Activated gamma-delta T cell (primary cell): ENCODE data around the gene MAMDC4.
"Not testable (repeated sequence)": the region's sequence is repeated elsewhere in the genome, so short reads cannot be mapped to it uniquely, and the experiment has no call there.

ENCODE experiments used
- DNase-seq: peaks from one replicate; lab custom pipeline; 2025; lab: John Stamatoyannopoulos, UW
- total RNA-seq, 2 donors: gene quantifications; one replicate each; lab custom pipeline; 2026; lab: John Stamatoyannopoulos, UW

MAMDC4 gene
- total RNA-seq = 11.6 to 13.0 reads per million in 2 donors

DNA sequence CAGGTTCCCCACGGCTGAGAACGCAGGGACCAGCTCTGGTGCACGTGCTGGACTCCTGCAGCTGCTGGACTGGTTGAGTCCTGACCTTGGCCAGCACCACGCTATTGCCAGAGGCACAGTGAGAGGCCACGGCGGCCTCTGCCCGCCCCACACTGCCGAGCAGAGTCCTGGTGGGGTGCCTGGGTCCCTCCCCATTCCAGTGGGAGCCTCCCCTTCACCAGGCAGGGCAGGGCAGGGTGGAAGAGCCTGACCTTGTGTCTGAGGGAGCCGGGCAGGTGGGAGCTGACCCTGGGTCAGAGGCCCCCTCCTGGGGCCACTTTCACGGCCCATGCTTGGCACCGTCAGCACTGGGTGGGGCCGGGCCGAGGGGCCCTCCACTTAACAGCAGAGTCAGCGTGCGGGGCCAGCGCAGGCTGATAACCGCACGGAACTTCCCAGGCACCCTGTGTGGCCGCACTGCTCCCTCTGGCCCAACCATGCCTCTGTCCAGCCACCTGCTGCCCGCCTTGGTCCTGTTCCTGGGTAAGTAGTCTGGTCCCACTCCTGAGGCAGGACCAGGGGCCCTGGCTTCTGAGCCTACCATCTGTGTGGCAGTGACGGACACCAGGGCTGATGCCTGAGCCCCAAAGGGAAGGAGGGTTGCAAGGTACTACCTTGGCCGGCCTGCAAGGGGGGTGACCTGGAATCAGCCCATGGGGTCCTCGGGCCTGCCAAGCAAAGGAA, at the start of gene MAMDC4:
TSS of gene MAMDC4 (plus strand) at position 406 of the 723 bp plus-strand sequence. CDS start at position 477, 71 bp downstream.
- DNase-seq = no peak

- DNase-seq = not testable (repeated sequence)
Observed at GRCh38 chr9:136803009-136803550, 49.1 kb upstream of the MAMDC4 start.

- DNase-seq = no peak
Observed at GRCh38 chr9:136803551-136804508, 48.3 kb upstream of the MAMDC4 start.

DNA sequence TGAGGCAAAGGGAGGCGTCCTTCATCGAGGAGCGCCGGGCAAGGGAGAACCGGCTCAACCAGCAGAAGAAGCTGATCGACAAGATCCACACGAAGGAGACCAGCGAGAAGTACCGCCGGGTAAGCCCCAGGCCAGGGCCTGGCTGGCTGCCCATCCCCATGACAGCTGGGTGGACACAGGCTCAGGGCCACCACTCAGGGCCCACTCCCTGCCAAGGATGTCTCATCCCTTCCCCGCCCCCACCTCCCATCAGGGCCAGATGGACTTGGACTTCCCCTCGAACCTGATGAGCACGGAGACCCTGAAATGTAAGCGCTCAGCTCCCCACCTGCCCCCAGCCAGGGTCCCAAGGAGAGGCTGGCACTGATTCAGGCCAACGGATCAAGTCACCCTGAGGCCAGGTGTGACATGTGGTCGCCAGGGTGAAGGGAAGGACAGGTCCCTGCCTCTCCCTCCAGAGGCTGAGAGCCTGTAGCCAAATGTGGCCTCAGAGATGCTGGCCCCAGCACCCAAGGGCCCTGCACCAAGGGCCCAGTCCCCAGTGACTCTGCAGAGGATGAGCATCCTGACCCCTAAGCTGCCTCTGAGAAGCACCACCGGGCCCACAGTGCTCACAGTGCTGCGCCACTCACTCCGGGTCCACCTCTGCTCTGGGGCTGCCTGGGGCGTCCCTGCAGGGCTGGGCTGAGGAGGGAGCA, 47.5 kb upstream of the MAMDC4 start:
- no peak for DNase-seq

- no peak for DNase-seq
Observed at GRCh38 chr9:136805207-136805740, 46.9 kb upstream of the MAMDC4 start.

- no peak for DNase-seq
Observed at GRCh38 chr9:136806067-136806466, 46.1 kb upstream of the MAMDC4 start.

DNA sequence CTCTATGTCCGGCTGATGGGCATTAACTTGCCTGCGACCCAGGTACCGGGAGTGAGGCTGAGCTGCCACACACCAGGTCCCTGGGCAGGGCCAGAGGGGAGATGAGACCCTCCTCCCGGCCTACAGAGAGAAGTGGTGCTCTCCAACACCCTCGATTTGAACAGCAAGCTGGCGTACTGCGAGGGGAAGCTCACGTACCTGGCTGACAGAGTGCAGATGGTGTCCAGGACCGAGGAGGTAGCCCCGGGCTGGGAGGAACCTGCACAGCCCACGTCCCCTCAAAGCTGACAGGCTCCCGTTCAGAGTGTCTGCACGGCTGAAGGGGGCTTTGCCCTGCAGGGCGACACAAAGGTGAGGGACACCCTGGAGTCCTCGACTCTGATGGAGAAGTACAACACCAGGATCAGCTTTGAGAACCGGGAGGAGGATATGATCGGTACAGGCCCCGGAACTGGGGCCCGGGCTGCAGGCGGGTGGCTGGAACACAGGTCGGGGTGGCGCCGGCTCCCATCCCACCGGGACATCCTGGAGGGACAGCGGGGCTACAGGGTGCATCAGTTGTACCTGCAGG, 45.4 kb upstream of the MAMDC4 start:
- DNase-seq = no peak

- DNase-seq = peak; percentile 72
Observed at GRCh38 chr9:136807281-136808074, 44.7 kb upstream of the MAMDC4 start, which contains the start of gene RABL6. Gene RABL6, plus strand, starts transcription at chr9:136807948. Its CDS starts 249 bp downstream, at chr9:136808197.

DNA sequence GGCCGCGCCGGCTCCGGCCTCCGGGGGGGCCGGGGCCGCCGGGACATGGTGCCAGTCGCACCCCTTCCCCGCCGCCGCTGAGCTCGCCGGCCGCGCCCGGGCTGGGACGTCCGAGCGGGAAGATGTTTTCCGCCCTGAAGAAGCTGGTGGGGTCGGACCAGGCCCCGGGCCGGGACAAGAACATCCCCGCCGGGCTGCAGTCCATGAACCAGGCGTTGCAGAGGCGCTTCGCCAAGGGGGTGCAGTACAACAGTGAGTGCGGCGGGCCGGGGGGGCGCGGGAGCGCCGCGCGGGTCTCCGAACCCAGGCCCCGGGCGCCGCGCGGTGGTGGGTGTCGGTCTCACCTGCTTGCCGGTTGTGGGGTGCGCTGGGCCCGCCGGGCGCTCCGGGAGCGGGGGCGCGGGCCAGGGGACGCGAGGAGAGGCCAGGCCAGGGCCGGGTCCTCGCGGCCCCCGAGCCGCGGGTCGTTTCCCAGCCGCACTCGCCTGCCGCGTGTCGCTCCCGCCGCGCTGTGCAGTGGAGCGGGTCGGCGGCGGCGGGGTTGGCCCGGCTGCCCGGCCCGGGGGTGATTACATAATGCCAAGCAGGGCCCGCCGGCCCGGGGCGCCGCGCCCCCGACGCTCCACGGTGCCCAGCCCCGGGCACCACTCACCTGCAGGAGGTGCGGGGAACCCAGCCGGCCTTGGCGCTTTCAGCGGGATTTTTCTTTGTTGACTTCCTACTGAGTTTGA, 43.9 kb upstream of the MAMDC4 start:
- peak; percentile 40 for DNase-seq

- no peak for DNase-seq
Observed at GRCh38 chr9:136808806-136809158, 43.4 kb upstream of the MAMDC4 start.

- DNase-seq = no peak
Observed at GRCh38 chr9:136814725-136815421, 37.3 kb upstream of the MAMDC4 start.

- DNase-seq = no peak
Observed at GRCh38 chr9:136815422-136815782, 36.7 kb upstream of the MAMDC4 start.

- no peak for DNase-seq
Observed at GRCh38 chr9:136820971-136821825, 30.9 kb upstream of the MAMDC4 start.

- DNase-seq = no peak
Observed at GRCh38 chr9:136821826-136822544, 30.2 kb upstream of the MAMDC4 start.

- DNase-seq = no peak
Observed at GRCh38 chr9:136823136-136824046, 28.8 kb upstream of the MAMDC4 start.

- no peak for DNase-seq
Observed at GRCh38 chr9:136824496-136825225, 27.5 kb upstream of the MAMDC4 start.
